Neural cell (in vitro differentiated cells): Measurements from ENCODE around the gene ITPR2. TPM values are rescaled to one million over a fixed set of nuclear protein-coding genes. Genes with fewer than 3 reads are reported as not detected.
"Not testable (repeated sequence)": the region's sequence is repeated elsewhere in the genome, so short reads cannot be mapped to it uniquely, and the experiment has no call there.

Experiments used
- H2AFZ ChIP-seq: fragments of 200-600, 300-800 bp; sonication (generic), shearing (Covaris generic); 2 replicates; pipeline ENCODE4 v1.6.0; 2014; ENCODE audit warnings: low read depth, mild to moderate bottlenecking, antibody characterized with exemption, low read length, moderate library complexity
- H3F3A ChIP-seq: fragments of 200-600 bp; shearing (Covaris generic); 2 replicates; pipeline ENCODE4 v1.6.1; 2016; ENCODE audit warnings: mild to moderate bottlenecking, moderate library complexity, mixed read lengths, antibody characterized with exemption, low read length; ENCODE audit not compliant: insufficient read depth, poor library complexity, severe bottlenecking
- H3K27ac ChIP-seq: fragments of 200-600, 300-800 bp; sonication (generic), shearing (Covaris generic); 2 replicates; pipeline ENCODE4 v1.5.1; 2014; ENCODE audit warnings: mild to moderate bottlenecking, low read length, moderate library complexity
- H3K27me3 ChIP-seq: fragments of 300-800, 200-600 bp; sonication (generic), shearing (Covaris generic); 2 replicates; pipeline ENCODE4 v1.6.0; 2014; ENCODE audit warnings: mild to moderate bottlenecking, low read depth, low read length, moderate library complexity; ENCODE audit not compliant: insufficient read depth
- H3K36me3 ChIP-seq: fragments of 300-800, 200-600 bp; sonication (generic), shearing (Covaris generic); 2 replicates; pipeline ENCODE4 v1.5.1; 2014; ENCODE audit warnings: mild to moderate bottlenecking, antibody characterized with exemption, low read length, moderate library complexity; ENCODE audit not compliant: insufficient read depth
- H3K4me2 ChIP-seq: fragments of 300-800, 200-600 bp; sonication (generic), shearing (Covaris generic); 2 replicates; pipeline ENCODE4 v1.6.0; 2014; ENCODE audit warnings: mild to moderate bottlenecking, low read length
- H3K4me3 ChIP-seq: fragments of 300-800, 200-600 bp; sonication (generic), shearing (Covaris generic); 2 replicates; pipeline ENCODE4 v1.5.1; 2014; ENCODE audit warnings: mild to moderate bottlenecking, low read length, moderate library complexity
- H3K79me2 ChIP-seq: fragments of 200-600 bp; shearing (Covaris generic); replicated peaks from 2 replicates; pipeline ENCODE4 v1.6.0; 2014; ENCODE audit warnings: mild to moderate bottlenecking, low read length, moderate library complexity; ENCODE audit not compliant: insufficient read depth
- H3K9ac ChIP-seq: fragments of 300-800, 200-600 bp; sonication (generic), shearing (Covaris generic); 2 replicates; pipeline ENCODE4 v1.6.1; 2016; ENCODE audit warnings: mild to moderate bottlenecking, low read length, mixed read lengths
- H3K9me2 ChIP-seq: fragments of 200-600 bp; shearing (Covaris generic); 2 replicates; pipeline ENCODE4 v1.6.1; 2016; ENCODE audit warnings: mild to moderate bottlenecking, low read length, mixed read lengths; ENCODE audit not compliant: insufficient read depth
- H3K9me3 ChIP-seq: fragments of 200-600, 300-800 bp; sonication (generic), shearing (Covaris generic); 2 replicates; pipeline ENCODE4 v1.6.1; 2016; ENCODE audit warnings: mild to moderate bottlenecking, mixed run types, low read length, moderate library complexity, mixed read lengths
- H4K20me1 ChIP-seq: fragments of 200-600 bp; shearing (Covaris generic); 2 replicates; pipeline ENCODE4 v1.6.1; 2016; ENCODE audit warnings: mild to moderate bottlenecking, mixed run types; ENCODE audit not compliant: insufficient read depth
- CTCF ChIP-seq: fragments of 450-650 bp; IDR thresholded peaks from 2 replicates; pipeline ENCODE4 v1.5.1; 2014; ENCODE audit warnings: antibody characterized with exemption, mild to moderate bottlenecking, moderate library complexity; ENCODE audit not compliant: poor library complexity, severe bottlenecking
- EP300 ChIP-seq: fragments of 450-650 bp; conservative IDR thresholded peaks from 2 replicates; pipeline ENCODE4 v1.6.1; 2014; ENCODE audit warnings: antibody characterized with exemption, mild to moderate bottlenecking, moderate library complexity; ENCODE audit not compliant: poor library complexity, severe bottlenecking
- EZH2 ChIP-seq: fragments of 200-600, 300-800 bp; shearing (Covaris generic), sonication (generic); IDR thresholded peaks from 2 replicates; pipeline ENCODE4 v1.6.1; 2014; ENCODE audit warnings: antibody characterized with exemption, low read length, borderline replicate concordance, mild to moderate bottlenecking; ENCODE audit not compliant: insufficient read depth, poor library complexity, severe bottlenecking
- MXI1 ChIP-seq: fragments of 450-650 bp; conservative IDR thresholded peaks from 2 replicates; pipeline ENCODE4 v1.6.1; 2014; ENCODE audit warnings: antibody characterized with exemption, mild to moderate bottlenecking; ENCODE audit not compliant: poor library complexity, severe bottlenecking
- POLR2AphosphoS5 ChIP-seq: IDR thresholded peaks from 2 replicates; pipeline ENCODE4 v1.6.1; 2012
- RAD21 ChIP-seq: fragments of 450-650 bp; conservative IDR thresholded peaks from 2 replicates; pipeline ENCODE4 v1.6.1; 2014; ENCODE audit warnings: antibody characterized with exemption, mild to moderate bottlenecking, moderate library complexity
- REST ChIP-seq: IDR thresholded peaks from 2 replicates; pipeline ENCODE4 v1.6.1; 2012; ENCODE audit warnings: borderline replicate concordance
- SMC3 ChIP-seq: fragments of 450-650 bp; conservative IDR thresholded peaks from 2 replicates; pipeline ENCODE4 v1.6.1; 2014; ENCODE audit warnings: antibody characterized with exemption, mild to moderate bottlenecking, moderate library complexity; ENCODE audit not compliant: poor library complexity
- TAF1 ChIP-seq: IDR thresholded peaks from 2 replicates; pipeline ENCODE4 v1.6.1; 2012; ENCODE audit warnings: low read depth
- polyA plus RNA-seq: library from polyadenylated mRNA; depleted of rRNA; stranded (reverse); fragments of >200 nt; gene quantifications from 2 replicates; pipeline ENCODE4 v1.2.3, GENCODE V29; 2014

Gene ITPR2
- polyA plus RNA-seq, 1 donor from 2014 or later, result 2.0 TPM

GRCh38 chr12:26680727-26681455, 152.1 kb downstream of the ITPR2 start:
- no peak overlapping the region for H3K4me2 ChIP-seq
- no peaks in the 10 kb centered on the region for H3K9me3 ChIP-seq
- TF ChIP-seq REST (no peak), CTCF (no peak), RAD21 (no peak), MXI1 (no peak), TAF1 (no peak), EZH2 (no peak), POLR2AphosphoS5 (no peak), SMC3 (no peak), EP300 (no peak)
- H2AFZ ChIP-seq, result no peak overlapping the region
- H3K79me2 ChIP-seq, result no peaks in the 10 kb centered on the region
- H3K9ac ChIP-seq, result no peak overlapping the region
- no peaks in the 10 kb centered on the region for H3K27me3 ChIP-seq
- H3K36me3 ChIP-seq, result no peaks in the 10 kb centered on the region
- H4K20me1 ChIP-seq, result no peaks in the 10 kb centered on the region
- no peaks in the 10 kb centered on the region for H3F3A ChIP-seq
- no peaks in the 10 kb centered on the region for H3K9me2 ChIP-seq
- no peak overlapping the region for H3K27ac ChIP-seq
- H3K4me3 ChIP-seq, result no peak overlapping the region

GRCh38 chr12:26678697-26679660, 154.0 kb downstream of the ITPR2 start:
- H3K9me3 ChIP-seq, result no peaks in the 10 kb centered on the region
- no peak for TF ChIP-seq POLR2AphosphoS5
- no peak overlapping the region for H3K4me2 ChIP-seq
- no peak overlapping the region for H3K27ac ChIP-seq
- H3K36me3 ChIP-seq, result no peaks in the 10 kb centered on the region
- H3F3A ChIP-seq, result no peaks in the 10 kb centered on the region
- no peak overlapping the region for H3K9ac ChIP-seq
- H3K27me3 ChIP-seq, result no peaks in the 10 kb centered on the region
- H2AFZ ChIP-seq, result no peak overlapping the region
- no peaks in the 10 kb centered on the region for H4K20me1 ChIP-seq
- no peak overlapping the region for H3K4me3 ChIP-seq
- no peaks in the 10 kb centered on the region for H3K9me2 ChIP-seq
- no peaks in the 10 kb centered on the region for H3K79me2 ChIP-seq

- H3K9me2 ChIP-seq, H3K27ac ChIP-seq, H3K79me2 ChIP-seq, H3K9ac ChIP-seq, H3K9me3 ChIP-seq, H3K36me3 ChIP-seq, H3K4me3 ChIP-seq, H3K27me3 ChIP-seq, H2AFZ ChIP-seq, H4K20me1 ChIP-seq, H3F3A ChIP-seq, H3K4me2 ChIP-seq: not testable (repeated sequence)
Measured at GRCh38 chr12:26671487-26671886, 161.5 kb downstream of the ITPR2 start.
